NCI-H2029 (cell line): ENCODE results near the gene ATP6V0D1.

Experiments used
- DNase-seq: peaks from one replicate; lab custom pipeline; 2025; lab: John Stamatoyannopoulos, UW

The ATP6V0D1 gene

GRCh38 chr16:67392301-67393059 lies 88.5 kb downstream of the ATP6V0D1 start:
- DNase-seq: no peak

GRCh38 chr16:67391424-67392300 lies 89.3 kb downstream of the ATP6V0D1 start:
- no peak for DNase-seq

- no peak for DNase-seq
Observed at GRCh38 chr16:67390816-67391423, 90.0 kb downstream of the ATP6V0D1 start.

GRCh38 chr16:67389911-67390815 lies 90.8 kb downstream of the ATP6V0D1 start:
- no peak for DNase-seq

GRCh38 chr16:67388591-67388990 lies 92.4 kb downstream of the ATP6V0D1 start:
- DNase-seq: no peak

- DNase-seq: no peak
Observed at GRCh38 chr16:67388191-67388590, 92.8 kb downstream of the ATP6V0D1 start.
